Renal cortical epithelial cell (primary cell): ENCODE measurements around the gene APOL2. TPM values are rescaled to one million over a fixed set of nuclear protein-coding genes. Genes with fewer than 3 reads are reported as not detected.
"Not testable (repeated sequence)": the region's sequence is repeated elsewhere in the genome, so short reads cannot be mapped to it uniquely, and the experiment has no call there.

Source experiments
- DNase-seq: peaks from one replicate; pipeline ENCODE4 v3.0.0-alpha.2; 2011; ENCODE audit warnings: low read depth
- total RNA-seq: library from RNA; depleted of rRNA; stranded (reverse); fragments of >200 nt; gene quantifications from 2 replicates; pipeline ENCODE4 v1.2.3, GENCODE V29; 2014

The APOL2 gene
- total RNA-seq, 1 donor from 2014 or later = 157 TPM

DNA sequence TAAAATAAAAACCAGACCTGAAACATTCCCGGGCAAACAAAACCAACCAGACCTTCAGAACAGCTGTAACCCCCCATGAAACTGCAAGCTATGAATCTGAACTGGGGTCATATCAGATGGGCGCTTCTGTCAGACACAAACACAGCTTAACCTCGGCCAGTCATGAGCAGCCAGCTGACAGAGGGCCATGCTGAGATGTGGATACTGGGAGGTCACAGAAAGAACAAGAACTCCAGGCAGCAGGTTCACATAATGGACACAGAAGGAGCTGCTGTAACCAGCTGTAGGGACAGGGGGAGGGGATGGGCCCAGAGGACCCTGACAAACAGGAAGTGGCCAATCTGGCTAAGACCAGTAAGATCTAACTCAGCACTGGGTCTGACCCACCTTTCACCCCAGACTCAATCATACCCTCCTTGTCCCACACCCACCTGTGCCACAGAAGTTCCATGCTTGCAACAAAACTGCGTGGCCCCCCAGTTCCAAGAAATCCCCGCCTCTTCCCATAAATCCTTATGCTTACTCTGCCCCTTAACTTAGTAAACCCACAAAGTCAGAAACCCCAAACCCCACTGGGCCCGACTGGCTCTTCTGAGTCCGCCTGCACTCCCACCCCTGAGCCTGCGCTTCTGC is 41.7 kb downstream of the APOL2 start:
- peak; percentile 26 for DNase-seq

DNA sequence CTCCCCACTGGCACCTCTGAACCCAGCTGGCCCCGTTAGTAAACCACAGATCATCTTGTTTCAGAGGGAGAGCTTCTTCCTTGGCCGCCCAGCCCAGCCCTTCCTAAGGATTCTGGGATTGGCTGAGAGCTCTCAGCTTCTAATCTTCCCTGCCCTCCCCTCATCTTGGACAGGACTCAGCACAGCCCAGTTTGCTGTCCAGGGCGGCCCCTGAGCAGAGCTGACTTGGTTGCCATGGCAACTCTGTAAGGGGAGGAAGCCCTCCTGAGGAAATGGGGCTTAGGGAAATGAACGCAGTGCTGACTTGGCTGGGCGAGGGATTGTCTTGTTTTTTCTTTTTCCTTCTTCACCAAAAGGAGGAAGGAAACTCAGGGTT is 42.3 kb downstream of the APOL2 start:
- no peak for DNase-seq

DNA sequence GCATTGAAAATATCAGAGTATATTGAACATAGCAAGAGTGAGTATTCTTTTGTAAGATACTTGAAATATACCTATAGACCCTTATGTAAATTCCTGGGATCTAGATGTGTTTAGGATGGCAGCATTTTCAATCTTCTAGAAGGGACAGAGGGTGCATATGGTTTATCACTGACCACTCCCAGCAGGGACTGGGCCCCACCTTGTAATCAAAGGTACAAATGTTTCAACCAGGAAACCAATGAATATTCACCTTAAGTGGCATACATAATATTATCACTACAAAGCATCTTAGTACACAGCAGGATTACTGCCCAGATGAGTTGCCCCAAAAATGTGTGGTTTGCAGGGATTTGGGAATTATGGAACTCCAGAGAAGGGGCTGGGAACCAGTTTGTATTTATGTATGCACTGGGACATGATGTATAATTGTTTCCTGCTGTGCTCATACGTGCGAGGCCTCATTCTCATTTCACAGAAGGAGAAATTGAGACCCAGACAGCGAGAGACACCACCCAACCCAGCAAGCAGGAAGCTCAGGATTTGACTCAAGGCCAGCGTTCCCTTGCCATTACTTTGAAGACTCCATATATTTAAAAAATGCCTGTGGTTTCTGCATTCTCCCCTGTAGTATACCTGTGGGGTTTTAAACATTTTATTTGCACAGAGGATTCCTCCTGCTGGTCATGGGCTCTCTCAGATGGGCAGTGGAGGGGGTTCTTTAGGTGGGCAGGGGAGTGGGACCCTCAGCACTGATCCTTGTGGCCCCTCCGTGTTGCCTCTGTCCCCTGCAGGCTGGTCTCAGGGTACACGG is 42.9 kb downstream of the APOL2 start:
- DNase-seq = no peak

DNA sequence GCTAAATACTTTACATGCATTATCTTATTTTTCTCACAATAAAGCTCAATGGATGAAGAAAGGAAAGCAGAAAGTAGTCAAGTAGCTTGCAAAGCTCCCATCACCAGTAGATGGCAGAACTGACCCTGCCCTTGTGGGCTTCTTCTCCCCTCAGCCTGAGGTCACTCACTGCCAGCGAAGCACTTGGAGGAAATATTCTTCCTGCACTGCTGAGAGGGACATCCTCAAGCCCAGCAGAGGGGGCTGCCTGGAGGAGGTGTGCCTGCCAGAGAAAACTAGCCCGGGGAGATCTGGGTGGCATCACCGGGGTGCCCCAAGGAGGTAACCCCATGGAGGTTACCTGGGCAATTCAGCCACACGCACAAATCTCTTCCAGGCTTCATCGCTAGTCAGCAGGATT is 44.4 kb downstream of the APOL2 start:
- peak; percentile 72 for DNase-seq

DNA sequence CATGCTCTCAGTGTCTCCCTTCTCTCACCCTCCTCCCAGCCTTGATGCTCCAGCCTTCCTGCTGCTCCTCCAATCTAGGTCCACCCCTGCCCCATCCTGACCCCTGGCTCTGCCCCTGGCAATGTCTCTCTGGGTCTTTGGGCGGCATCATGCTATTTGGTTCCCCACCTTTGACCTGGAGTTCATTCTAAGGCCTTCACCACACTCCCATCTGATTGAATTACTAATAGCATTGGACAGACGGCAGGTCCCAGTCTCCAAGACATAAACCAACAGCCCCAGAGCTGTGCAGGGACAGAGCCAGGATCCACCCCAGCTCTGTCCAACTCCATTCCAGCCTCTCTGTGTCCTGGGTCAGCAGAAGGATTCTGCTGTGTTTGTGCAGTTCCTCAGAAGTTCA is 44.9 kb downstream of the APOL2 start:
- DNase-seq = no peak

DNA sequence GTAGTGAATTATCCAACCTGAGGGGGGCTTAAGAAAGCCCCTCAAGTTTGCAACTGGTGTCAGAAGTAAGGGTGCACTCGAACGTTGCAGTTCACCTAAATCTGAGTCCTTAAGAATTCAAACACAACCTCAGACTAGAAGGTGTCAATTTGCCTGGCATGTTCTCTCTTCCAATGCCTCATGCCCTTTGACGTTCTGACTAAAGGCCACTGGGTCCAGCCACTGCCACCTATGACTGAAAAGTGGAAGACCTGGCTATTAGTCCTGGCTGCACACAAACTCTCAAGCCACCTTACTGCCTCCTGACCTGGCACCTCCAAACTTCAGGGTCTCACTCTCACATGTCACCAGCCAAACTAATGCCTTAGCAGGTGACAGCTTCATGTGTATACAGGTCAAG is 45.8 kb downstream of the APOL2 start:
- no peak for DNase-seq

DNA sequence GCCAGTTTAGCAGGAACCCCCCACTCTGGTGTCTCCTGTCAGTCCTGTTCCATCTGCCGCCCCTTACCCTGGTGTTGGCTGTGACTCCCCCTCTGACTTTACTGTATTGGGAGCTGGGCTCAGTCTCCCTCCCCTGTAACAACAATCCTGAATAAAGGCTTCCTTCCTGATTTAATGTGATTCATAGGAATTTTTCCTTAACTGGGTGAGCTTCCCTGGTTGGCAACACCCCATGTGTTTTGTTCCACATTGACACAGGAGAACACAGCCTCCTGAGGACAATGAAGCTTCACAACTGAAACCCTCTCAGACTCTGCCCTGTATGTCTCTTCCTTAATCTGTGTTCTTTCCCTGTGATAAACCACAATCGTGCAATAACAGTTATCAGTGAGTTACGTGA is 46.2 kb downstream of the APOL2 start:
- DNase-seq = no peak

DNA sequence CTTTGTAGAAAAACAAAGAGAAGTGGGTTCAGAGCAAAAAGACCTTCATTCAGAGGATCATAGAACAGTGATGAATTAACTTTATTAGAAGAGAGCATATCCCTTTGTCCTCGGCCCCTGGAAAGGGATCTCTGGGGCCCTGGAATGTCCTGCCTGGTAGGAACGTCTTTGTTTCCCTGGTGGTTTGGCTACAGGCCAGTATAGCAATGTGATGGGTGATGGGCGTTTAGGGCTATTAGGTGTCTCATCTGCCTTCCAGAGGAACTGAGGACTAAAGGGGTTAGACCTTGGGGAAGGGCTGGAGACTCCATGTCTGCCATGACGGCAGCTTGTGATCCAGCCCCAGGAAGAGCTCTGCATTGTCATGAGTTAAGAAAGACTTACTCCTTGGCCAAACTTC is 46.8 kb downstream of the APOL2 start:
- DNase-seq = peak; percentile 34

DNA sequence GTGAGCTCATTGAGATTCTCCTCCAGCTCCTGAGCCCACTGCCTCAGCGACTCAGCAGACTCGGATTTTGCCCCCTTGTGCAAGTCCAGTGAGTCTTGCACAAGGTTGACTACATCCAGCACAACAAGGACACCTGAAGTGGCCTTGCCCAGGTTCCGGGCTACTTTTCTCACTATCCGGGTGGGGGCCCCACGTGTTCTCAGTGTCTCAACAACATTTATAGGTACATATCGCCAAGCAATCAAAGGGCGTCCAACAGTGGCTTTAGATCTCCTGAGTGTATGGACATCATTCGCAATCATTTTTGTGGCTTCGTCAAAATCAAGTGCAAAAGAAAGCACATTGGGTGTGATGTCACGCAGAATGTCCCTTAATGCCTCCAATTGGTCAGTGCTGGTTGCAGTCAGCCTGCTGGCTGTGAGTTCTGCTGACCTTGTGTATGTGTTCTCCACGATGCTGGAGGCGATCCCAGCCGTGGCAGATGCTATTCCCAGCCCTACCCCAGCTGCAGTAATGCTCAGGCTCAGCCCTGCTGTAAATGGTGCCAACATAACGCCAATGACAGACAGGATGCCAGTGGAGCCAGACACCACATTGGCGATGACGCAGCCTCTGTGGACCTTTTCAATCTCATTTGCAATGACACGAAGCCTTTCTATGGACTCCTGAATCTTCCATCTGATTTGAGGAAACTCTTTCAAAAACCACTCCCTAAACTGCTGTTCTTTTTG is 48.1 kb downstream of the APOL2 start:
- no peak for DNase-seq

DNA sequence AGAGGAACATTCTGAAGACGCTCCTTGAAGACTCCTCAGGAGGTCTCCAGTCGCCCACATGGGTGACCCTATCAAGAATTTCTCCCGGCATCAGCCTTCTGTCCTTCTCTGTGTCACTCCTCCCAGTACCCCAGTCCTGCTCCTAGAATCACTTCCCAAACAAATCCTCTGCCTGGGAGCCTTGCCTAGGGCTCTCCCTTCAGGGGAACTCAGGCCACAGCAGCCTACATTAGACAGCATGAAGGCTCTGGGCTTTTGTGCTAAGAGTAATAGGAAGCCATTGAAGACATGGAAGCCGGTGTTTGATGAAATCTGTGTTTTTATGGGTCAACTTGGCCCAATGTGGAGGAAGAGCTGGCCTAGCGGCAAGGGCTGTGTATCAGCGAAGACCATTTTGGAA is 51.5 kb downstream of the APOL2 start:
- not testable (repeated sequence) for DNase-seq

DNA sequence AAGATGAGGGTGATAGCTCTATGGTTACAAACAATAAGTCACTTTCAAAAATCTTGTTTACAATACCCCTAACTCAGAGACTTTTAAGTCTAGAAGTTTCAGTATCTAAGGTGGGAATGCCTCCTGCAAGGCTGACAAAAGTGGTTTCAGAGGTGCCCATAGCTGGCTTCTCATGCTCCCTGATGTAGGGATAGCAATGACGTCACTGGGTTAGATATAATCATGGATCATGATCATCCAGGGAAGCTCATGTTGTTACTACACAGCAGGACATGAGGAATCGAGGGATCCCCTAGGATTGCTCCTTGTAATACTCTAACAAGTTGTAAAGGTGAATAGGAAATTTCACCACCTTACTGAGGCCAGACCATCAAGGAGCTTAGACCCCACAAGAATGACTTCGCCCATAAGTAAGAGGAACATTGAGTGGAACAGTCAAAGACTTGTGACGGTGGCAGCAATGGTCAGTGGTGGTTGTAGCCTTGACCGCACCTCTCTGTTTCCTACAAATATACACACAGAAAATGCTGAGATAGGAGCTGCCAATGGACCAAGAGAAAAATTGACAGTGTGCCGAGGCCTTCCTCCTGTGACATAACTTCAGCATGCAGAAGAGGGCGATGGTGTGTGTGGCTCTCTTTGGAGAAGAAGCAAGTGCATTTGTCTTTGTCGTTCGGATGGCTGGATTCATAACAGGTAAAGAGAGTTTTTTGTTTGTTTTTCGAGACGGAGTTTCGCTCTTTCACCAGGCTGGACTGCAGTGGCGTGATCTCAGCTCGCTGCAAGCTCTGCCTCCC is 53.3 kb downstream of the APOL2 start:
- DNase-seq = no peak

DNA sequence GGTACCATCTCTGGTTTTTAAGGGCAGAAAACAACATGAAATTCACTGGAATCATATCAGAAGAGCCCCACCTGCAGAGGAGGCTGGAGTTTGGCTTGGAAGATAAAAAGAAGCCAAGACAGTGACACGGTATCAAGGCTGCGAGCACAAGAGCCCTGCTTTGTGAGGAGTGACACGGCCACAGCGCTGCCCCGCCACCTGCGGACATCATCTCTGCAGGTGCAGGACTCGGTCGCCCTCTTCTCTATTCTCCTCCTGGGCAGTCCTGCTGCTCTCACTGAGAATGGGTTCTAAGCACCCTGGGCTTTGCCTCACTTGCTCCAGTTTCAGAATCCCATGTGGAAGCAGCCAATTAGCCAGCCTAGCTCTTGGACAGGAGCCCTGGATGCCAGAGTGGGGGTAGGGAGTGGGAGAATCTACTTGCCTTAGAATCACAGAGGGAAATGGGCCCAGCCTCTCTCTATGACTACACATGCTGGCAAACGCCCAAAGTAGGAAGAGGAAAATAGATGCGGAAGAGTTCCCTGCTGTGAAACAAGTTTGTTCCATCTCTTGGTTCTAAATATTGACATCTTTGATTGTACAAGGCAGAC is 54.8 kb downstream of the APOL2 start:
- no peak for DNase-seq

DNA sequence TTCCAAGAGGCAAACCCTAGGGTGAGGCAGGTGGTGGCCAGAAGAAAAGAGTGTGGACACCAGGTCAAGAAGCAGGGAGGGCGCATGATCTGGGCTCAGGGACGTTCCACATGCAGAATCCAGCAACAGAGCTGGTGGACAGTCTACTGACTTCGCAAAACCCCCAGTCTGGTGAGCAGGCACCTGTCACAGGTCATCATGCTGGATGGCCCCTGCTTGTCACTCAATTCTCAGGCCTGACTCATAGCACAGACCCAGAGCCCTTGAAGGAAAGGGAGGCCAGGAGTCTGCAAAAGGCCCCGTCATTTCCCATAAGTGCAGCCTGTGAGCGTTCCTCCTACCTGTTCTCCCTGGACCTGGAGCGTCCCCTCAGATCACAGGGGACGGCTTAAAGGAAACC is 55.9 kb downstream of the APOL2 start:
- no peak for DNase-seq

DNA sequence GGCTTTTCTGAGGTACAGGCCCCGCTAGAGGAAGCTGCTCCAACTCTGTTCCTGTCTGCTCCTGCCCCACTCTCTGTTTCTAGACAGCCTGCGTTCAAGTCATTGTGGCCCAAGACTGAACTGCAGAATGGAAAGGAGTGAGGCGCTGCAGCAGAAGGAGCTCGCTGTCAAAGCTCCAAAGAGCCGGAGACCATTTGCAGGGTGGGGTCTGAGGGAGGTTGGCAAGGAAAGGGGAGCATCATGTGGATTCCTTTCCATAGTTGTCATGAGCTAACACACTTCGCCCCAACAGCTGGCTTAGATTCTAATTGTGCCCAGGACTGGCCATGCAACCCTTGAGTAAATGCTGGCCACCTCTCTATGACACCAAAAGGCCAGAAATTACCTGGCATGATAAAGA is 56.5 kb downstream of the APOL2 start:
- DNase-seq = no peak

DNA sequence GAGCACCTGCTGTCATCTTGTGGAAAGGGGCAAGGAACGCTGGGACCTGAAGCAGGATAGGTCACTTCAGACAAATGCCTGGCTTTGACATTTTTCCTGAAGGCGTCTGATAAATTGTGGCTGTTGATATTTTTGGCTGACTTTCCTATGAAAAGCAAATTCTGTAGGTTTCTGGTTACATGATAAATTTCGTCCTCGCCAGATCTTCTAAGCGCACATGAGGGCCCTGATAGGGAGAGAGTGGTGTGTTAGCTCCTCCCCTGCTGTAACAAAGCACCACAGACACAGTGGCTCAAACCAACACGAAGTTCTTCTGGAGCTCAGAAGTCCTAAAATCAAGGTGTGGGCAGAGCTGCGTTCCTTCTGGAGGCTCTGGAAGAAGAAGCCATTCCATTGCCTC is 57.3 kb downstream of the APOL2 start:
- DNase-seq = no peak

DNA sequence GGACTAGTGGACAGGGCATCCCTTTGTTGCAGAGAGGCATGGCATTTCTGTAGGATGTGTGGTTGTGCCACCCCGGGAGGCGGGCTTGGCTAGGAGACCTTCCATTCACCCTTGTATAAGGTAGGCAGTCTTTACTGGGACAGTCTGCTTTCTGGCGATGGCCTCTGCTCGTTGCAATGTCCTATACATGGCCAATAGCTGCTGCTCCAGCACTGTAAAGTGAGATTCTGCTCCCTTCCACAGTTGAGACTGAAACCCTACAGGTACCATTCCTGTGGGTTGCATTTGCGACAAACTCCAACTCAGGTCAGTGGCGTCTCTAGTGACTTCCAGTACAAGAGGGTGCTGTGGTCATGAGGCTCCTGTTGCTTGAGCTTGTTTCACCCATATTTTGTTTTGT is 58.4 kb downstream of the APOL2 start:
- DNase-seq = no peak

DNA sequence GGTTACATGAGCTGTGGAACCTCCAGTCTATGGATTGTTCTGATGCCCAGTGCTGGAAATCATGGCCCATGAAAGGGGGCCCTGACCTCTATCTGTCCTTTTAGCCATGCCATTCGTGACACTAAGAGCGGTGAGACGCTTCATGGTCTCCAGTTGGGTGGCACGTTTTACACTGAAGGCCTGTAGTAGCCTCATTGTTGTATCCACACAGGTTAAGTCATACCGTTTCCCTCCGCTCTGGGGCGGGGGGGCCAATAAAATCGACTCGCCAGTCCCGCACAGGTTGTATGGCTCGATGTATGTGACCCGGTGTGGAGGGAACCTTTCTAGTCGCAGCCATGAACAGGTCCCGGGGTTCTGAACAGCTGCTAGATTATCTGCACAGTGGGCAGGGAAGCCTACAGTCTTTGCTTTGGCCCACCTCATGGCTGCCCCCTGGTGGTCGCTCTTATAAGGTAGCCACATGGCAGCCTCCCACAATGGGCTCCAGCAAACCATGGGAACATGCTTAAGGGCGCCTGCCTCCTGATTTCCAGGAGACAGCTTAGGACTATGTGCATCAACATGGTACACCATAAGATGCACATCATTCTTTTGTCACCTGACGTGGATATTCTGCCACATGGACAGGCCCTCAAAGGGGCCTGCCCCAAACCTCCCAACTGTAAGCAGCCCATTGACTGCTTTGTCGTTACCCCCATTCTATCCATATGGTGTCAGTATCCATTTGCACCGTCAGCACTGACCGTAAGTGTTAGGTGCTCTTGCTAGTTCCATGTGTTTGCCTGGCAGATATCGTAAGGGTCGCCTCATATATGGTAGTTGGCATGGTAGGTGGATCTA is 59.1 kb downstream of the APOL2 start:
- peak; percentile 33 for DNase-seq

DNA sequence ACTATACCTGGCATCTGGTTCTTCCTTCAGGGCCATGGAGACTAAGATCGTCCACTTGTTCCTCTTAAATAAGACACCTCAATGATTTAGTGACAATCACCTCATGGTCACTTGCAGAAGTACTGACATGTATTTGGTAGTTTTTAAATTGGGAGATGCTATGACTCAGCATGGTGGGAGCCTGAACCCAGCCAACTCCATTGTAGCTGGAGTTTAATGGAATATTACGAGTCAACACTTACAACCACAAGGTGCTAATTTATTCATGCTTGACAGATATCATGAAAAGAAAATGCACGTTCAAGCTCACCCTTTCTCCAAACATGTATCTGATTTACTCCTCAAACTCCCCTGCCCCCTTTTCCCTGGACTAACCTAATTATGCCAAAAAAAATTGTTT is 62.2 kb downstream of the APOL2 start:
- DNase-seq = peak; percentile 39
